B cell (primary cell): ENCODE results near the gene TCEANC2. TPM values are rescaled to one million over a fixed set of nuclear protein-coding genes. Genes with fewer than 3 reads are reported as not detected.

Experiments used
- ATAC-seq: fragments of 200-7000 bp; cut with Tn5 transposase; one replicate; pipeline ENCODE4 v1.10.0; 2021; ENCODE audit warnings: low read depth, mild to moderate bottlenecking, moderate number of reproducible peaks, moderate library complexity
- CTCF ChIA-PET: fragments of 350-600 bp; sonication (Branson Sonifier 250); formaldehyde crosslinking; loops from one replicate; lab custom pipeline; 2021; ENCODE audit warnings: antibody characterized with exemption, inconsistent platforms; lab: Charles Lee
- POLR2A ChIA-PET: fragments of 350-600 bp; sonication (Branson Sonifier 250); formaldehyde crosslinking; loops from one replicate; lab custom pipeline; 2021; ENCODE audit warnings: antibody characterized with exemption; lab: Charles Lee
- DNase-seq: peaks from one replicate; pipeline ENCODE4 v3.0.0; 2013
- H2AFZ ChIP-seq: 2 replicates; pipeline ENCODE4 v1.6.1; 2012; ENCODE audit warnings: mild to moderate bottlenecking, low read depth, low read length; ENCODE audit not compliant: insufficient read depth, poor library complexity, severe bottlenecking
- H3K27ac ChIP-seq, 2 donors: 1 replicate in 1 of 2; 2 replicates in 1 of 2; pipeline ENCODE4 v1.5.1; 2012 to 2013; ENCODE audit warnings: low read length in 2 of 2, mild to moderate bottlenecking in 2 of 2, moderate library complexity in 1 of 2
- H3K27me3 ChIP-seq, 4 experiments: fragments of 200-600 bp in 1 of 4; sonication (generic) in 1 of 4; replicated peaks in 1 of 4; 1 replicate in 2 of 4; 2 replicates in 2 of 4; pipeline versions ENCODE4 v1.6.1 to v1.7.0; 2013 to 2016; ENCODE audit warnings: low read length in 3 of 4, mild to moderate bottlenecking in 2 of 4, mixed read lengths in 1 of 4, moderate library complexity in 1 of 4; ENCODE audit not compliant: insufficient read depth in 4 of 4, control insufficient read depth in 3 of 4; ENCODE audit errors: control extremely low read depth in 1 of 4
- H3K36me3 ChIP-seq, 2 experiments: replicated peaks in 1 of 2; 1 replicate in 1 of 2; 2 replicates in 1 of 2; pipeline versions ENCODE4 v1.6.1 to v1.7.1; 2013; ENCODE audit warnings: low read length in 1 of 2; ENCODE audit not compliant: insufficient read depth in 2 of 2, control insufficient read depth in 1 of 2; ENCODE audit errors: control extremely low read depth in 1 of 2, extremely low read depth in 1 of 2
- H3K4me1 ChIP-seq, 2 donors: fragments of 200-600 bp in 1 of 2; sonication (generic) in 1 of 2; 1 replicate in 1 of 2; 2 replicates in 1 of 2; pipeline versions ENCODE4 v1.5.1 to v1.6.1; 2013 to 2017; ENCODE audit warnings: low read length in 2 of 2; ENCODE audit not compliant: control insufficient read depth in 2 of 2, insufficient read depth in 2 of 2
- H3K4me2 ChIP-seq: replicated peaks from 2 replicates; pipeline ENCODE3; 2012; ENCODE audit warnings: mild to moderate bottlenecking, low read depth, low read length; ENCODE audit not compliant: poor library complexity, severe bottlenecking
- H3K4me3 ChIP-seq, 5 experiments: fragments of 200-600 bp in 1 of 5; sonication (generic) in 1 of 5; 1 replicate in 3 of 5; 2 replicates in 2 of 5; pipeline versions ENCODE4 v1.5.1 to v1.7.0; 2011 to 2016; ENCODE audit warnings: low read length in 4 of 5, mild to moderate bottlenecking in 4 of 5, low read depth in 2 of 5, control low read depth in 1 of 5, moderate library complexity in 1 of 5; ENCODE audit not compliant: insufficient read depth in 1 of 5; ENCODE audit errors: control extremely low read depth in 1 of 5, extremely low read depth in 1 of 5
- H3K79me2 ChIP-seq: fragments of 200-600 bp; sonication (generic); one replicate; pipeline ENCODE4 v1.6.0; 2016; ENCODE audit warnings: low read length; ENCODE audit not compliant: control insufficient read depth, insufficient read depth
- H3K9ac ChIP-seq: fragments of 200-600 bp; sonication (generic); 2 replicates; pipeline ENCODE4 v1.6.1; 2017; ENCODE audit warnings: mild to moderate bottlenecking, low read length, moderate library complexity
- H3K9me3 ChIP-seq, 3 donors: one replicate each; pipeline versions ENCODE4 v1.6.1 to v1.7.1; 2013; ENCODE audit warnings: low read length in 2 of 3; ENCODE audit not compliant: control insufficient read depth in 2 of 3, insufficient read depth in 1 of 3; ENCODE audit errors: control extremely low read depth in 1 of 3
- H4K20me1 ChIP-seq: 2 replicates; pipeline ENCODE4 v1.6.0; 2012; ENCODE audit warnings: mild to moderate bottlenecking, low read length; ENCODE audit not compliant: insufficient read depth, control insufficient read depth, poor library complexity, severe bottlenecking
- H3K27ac Mint-ChIP-seq: one replicate; pipeline ENCODE4 v1.8.0; 2021; ENCODE audit warnings: mixed read lengths
- H3K27me3 Mint-ChIP-seq: one replicate; pipeline ENCODE4 v1.8.0; 2021; ENCODE audit warnings: mixed read lengths
- H3K4me1 Mint-ChIP-seq: one replicate; pipeline ENCODE4 v1.8.0; 2021; ENCODE audit warnings: mixed read lengths
- H3K4me3 Mint-ChIP-seq: one replicate; pipeline ENCODE4 v1.8.0; 2021; ENCODE audit warnings: mixed read lengths
- H3K9me3 Mint-ChIP-seq: one replicate; pipeline ENCODE4 v1.8.0; 2022; ENCODE audit warnings: mixed read lengths; ENCODE audit not compliant: insufficient read depth
- EZH2 ChIP-seq: IDR thresholded peaks from 2 replicates; pipeline ENCODE4 v1.6.1; 2012; ENCODE audit warnings: borderline replicate concordance, low read depth, mild to moderate bottlenecking, moderate library complexity, low read length; ENCODE audit not compliant: insufficient read depth, poor library complexity, severe bottlenecking
- WGBS: methylation state at CpG from one replicate; pipeline ENCODE4 v1.1.5; 2013; ENCODE audit warnings: missing lambda C conversion rate; ENCODE audit not compliant: insufficient coverage; 5-methylcytosine and 5-hydroxymethylcytosine counted together
- intact Hi-C: fragments of 100-400 bp; cut with micrococcal nuclease; formaldehyde crosslinking; loops from one replicate; pipeline ENCODE4 v1.10.0; 2022
- polyA plus RNA-seq: library from polyadenylated mRNA; depleted of rRNA; stranded (reverse); fragments of >200 nt; gene quantifications from 2 replicates; pipeline ENCODE4 v1.2.3, GENCODE V29; 2012
- total RNA-seq, 2 donors: library from RNA; stranded (reverse); fragments of 120-200 nt in 1 of 2; gene quantifications; 1 replicate in 1 of 2; 2 replicates in 1 of 2; pipeline versions ENCODE4 v1.2.3 to v1.2.4, GENCODE V29; 2013 to 2022
- TF ChIP-seq, protein P1 (sequence below): fragments of 200-600 bp; IDR thresholded peaks from one replicate; pipeline ENCODE4 v1.8.0; 2022; ENCODE audit warnings: antibody characterized with exemption, mild to moderate bottlenecking

The TCEANC2 gene
- total and polyA plus RNA-seq, 2 donors (not counting 1 experiment from before 2014, with no cell fraction given) = 8.0 to 15.9 TPM

DNA sequence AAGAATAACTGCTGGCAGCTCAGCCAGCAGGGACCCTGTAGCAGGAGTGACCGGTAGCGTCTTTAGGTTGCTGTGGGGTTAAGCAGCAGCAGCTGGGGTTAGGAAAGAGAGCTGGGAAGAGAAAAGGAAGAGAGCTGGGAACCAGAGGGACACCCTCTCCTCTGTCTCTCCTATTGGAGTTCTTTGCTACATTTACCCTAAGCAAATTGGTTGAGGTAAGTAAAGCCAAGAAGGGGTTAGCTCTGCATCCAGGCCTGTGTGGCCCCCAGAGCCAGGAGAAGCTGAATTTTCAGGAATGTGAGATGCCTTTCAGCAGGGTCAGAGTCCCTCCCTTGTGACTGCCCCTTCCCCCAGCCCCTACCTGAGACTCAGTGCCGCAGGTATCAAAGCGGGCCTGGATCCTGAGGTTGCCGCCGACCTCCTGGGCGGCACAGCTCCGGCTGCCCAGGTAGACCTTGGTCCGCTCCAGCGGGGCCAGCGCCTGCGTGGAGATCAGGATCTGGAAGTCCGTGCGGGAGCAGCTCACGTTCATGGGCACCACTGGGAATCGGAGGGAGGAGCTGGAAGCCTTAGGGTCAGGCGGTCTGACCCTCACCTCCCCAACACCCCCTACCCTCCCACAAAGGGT, 83.0 kb downstream of the TCEANC2 start:
- intact Hi-C loops = no loop called here
- 96% methylated on average over 12 of the region's 17 CpGs for WGBS
- H4K20me1 ChIP-seq = no peaks in the 10 kb centered on the region
- DNase-seq = no peak
- no peaks in the 10 kb centered on the region for H3K36me3 ChIP-seq
- Mint-ChIP-seq H3K9me3 (no peaks in the 10 kb centered on the region), H3K4me1 (no peaks in the 10 kb centered on the region), H3K4me3 (no peak overlapping the region), H3K27me3 (peaks cover 14% of the 10 kb centered on the region), H3K27ac (no peak overlapping the region)
- no peak overlapping the region for H2AFZ ChIP-seq
- H3K9me3 ChIP-seq = no peaks in the 10 kb centered on the region
- no peaks in the 10 kb centered on the region for H3K4me1 ChIP-seq
- H3K27me3 ChIP-seq = peaks cover 0 to 6% (median 0%) of the 10 kb centered on the region in 4 experiments
- H3K27ac ChIP-seq = no peak overlapping the region
- ChIA-PET CTCF (no interaction called here), POLR2A (no interaction called here)
- no peak overlapping the region for H3K4me3 ChIP-seq
- H3K4me2 ChIP-seq = no peak overlapping the region
- no peaks in the 10 kb centered on the region for H3K79me2 ChIP-seq
- H3K9ac ChIP-seq = no peak overlapping the region
- no peak for ATAC-seq
- TF ChIP-seq, protein P1, sequence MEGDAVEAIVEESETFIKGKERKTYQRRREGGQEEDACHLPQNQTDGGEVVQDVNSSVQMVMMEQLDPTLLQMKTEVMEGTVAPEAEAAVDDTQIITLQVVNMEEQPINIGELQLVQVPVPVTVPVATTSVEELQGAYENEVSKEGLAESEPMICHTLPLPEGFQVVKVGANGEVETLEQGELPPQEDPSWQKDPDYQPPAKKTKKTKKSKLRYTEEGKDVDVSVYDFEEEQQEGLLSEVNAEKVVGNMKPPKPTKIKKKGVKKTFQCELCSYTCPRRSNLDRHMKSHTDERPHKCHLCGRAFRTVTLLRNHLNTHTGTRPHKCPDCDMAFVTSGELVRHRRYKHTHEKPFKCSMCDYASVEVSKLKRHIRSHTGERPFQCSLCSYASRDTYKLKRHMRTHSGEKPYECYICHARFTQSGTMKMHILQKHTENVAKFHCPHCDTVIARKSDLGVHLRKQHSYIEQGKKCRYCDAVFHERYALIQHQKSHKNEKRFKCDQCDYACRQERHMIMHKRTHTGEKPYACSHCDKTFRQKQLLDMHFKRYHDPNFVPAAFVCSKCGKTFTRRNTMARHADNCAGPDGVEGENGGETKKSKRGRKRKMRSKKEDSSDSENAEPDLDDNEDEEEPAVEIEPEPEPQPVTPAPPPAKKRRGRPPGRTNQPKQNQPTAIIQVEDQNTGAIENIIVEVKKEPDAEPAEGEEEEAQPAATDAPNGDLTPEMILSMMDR = no peak
- TF ChIP-seq EZH2 = no peak

DNA sequence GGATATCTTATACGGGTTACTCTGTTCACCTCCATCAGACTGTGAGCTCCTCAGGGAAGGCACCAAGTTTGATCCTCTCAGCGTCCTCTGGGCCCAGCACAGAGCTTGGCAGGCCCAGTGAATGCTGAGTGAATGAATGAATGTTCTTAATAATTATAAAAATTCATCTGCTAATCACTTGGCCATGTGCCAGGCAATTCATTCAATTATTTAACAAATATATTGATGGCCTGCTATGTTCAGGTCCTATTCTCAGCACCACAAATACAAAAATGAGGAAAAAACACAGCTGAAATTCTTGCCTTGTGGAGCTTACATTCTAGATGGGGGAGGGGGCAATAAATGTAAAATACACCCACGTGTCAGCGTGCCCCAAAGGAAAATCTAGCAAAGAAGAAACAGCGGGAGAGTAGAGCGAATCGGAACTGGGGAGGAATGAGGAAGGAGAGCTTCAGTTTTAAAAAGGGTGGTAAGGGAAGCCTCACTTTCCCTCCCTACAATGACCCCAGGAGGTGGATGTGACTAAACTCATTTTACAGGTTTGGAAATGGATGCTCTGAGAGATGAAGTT, 83.6 kb downstream of the TCEANC2 start:
- CTCF ChIA-PET = no interaction called here
- DNase-seq (no peak), ATAC-seq (no peak)
- no peaks in the 10 kb centered on the region for H3K9me3 ChIP-seq
- intact Hi-C loops = no loop called here
- H3K4me1 Mint-ChIP-seq = no peaks in the 10 kb centered on the region
- no peak overlapping the region for H3K4me3 ChIP-seq
- no peaks in the 10 kb centered on the region for H3K9me3 Mint-ChIP-seq
- H3K27ac ChIP-seq = no peak overlapping the region
- H3K79me2 ChIP-seq = no peaks in the 10 kb centered on the region
- H3K9ac ChIP-seq = no peak overlapping the region
- H3K4me1 ChIP-seq = no peaks in the 10 kb centered on the region
- H3K27me3 ChIP-seq = peaks cover 0 to 6% (median 0%) of the 10 kb centered on the region in 4 experiments
- peaks cover 17% of the 10 kb centered on the region for H3K27me3 Mint-ChIP-seq
- H3K4me3 Mint-ChIP-seq = no peak overlapping the region
- H3K27ac Mint-ChIP-seq = no peak overlapping the region
- 93% methylated on average over 3 of the region's 7 CpGs for WGBS
- no peak overlapping the region for H3K4me2 ChIP-seq
- POLR2A ChIA-PET = no interaction called here
- TF ChIP-seq, protein P1 = no peak
- no peak for TF ChIP-seq EZH2
- no peaks in the 10 kb centered on the region for H3K36me3 ChIP-seq
- no peaks in the 10 kb centered on the region for H4K20me1 ChIP-seq
- H2AFZ ChIP-seq = no peak overlapping the region
